ENCODE data around the gene IL17RC.

- TF ChIP-seq CTCF (IDR thresholded peaks at IDR 0.05; ENCODE audit: low read depth, low read length, poor library complexity, severe bottlenecking) (no peak), EZH2phosphoT487 (IDR thresholded peaks at IDR 0.05; ENCODE audit: borderline replicate concordance, low read length) (no peak)
Measured at GRCh38 chr3:9884555-9885165, 32.2 kb upstream of the IL17RC start.
